Calu3 (cell line): ENCODE results near the gene COL4A5. TPM values are rescaled to one million over a fixed set of nuclear protein-coding genes. Genes with fewer than 3 reads are reported as not detected.

Source experiments
- BruUV-seq: library from RNA; stranded (reverse); fragments of 400-500 nt; replicated peaks from 2 replicates; lab custom pipeline; 2021; lab: Mats Ljungman, UMichigan
- CTCF ChIA-PET: fragments of 300-600 bp; sonication (Branson Sonifier 250); formaldehyde crosslinking; loops from one replicate; lab custom pipeline; 2022; ENCODE audit warnings: antibody characterized with exemption; lab: Charles Lee
- DNase-seq: peaks from one replicate; pipeline ENCODE4 v3.0.0; 2022
- H3K27ac Mint-ChIP-seq: one replicate; pipeline ENCODE4 v1.8.0; 2022; ENCODE audit warnings: mixed read lengths; ENCODE audit not compliant: unreplicated experiment
- H3K27me3 Mint-ChIP-seq: one replicate; pipeline ENCODE4 v1.8.0; 2022; ENCODE audit warnings: mixed read lengths; ENCODE audit not compliant: unreplicated experiment
- H3K36me3 Mint-ChIP-seq: one replicate; pipeline ENCODE4 v1.8.0; 2022; ENCODE audit warnings: mild to moderate bottlenecking, moderate library complexity, mixed read lengths; ENCODE audit not compliant: insufficient read depth, unreplicated experiment
- H3K4me1 Mint-ChIP-seq: one replicate; pipeline ENCODE4 v1.8.0; 2022; ENCODE audit warnings: mild to moderate bottlenecking, low read depth, mixed read lengths; ENCODE audit not compliant: unreplicated experiment
- H3K4me3 Mint-ChIP-seq: one replicate; pipeline ENCODE4 v1.8.0; 2022; ENCODE audit warnings: mild to moderate bottlenecking, low read depth, moderate library complexity, mixed read lengths; ENCODE audit not compliant: unreplicated experiment
- H3K9me3 Mint-ChIP-seq: one replicate; pipeline ENCODE4 v1.8.0; 2022; ENCODE audit warnings: low read depth, mixed read lengths; ENCODE audit not compliant: unreplicated experiment
- CTCF ChIP-seq: fragments of 200-600 bp; IDR thresholded peaks from one replicate; pipeline ENCODE4 v1.8.0; 2022; ENCODE audit warnings: antibody characterized with exemption; ENCODE audit not compliant: unreplicated experiment
- intact Hi-C: fragments of 100-400 bp; cut with micrococcal nuclease; formaldehyde crosslinking; loops from one replicate; pipeline ENCODE4 v1.10.0; 2022; ENCODE audit not compliant: unreplicated experiment
- total RNA-seq: library from RNA; stranded (reverse); gene quantifications from 2 replicates; pipeline ENCODE4 v1.2.3, GENCODE V29; 2022

Gene COL4A5
- total RNA-seq, 1 experiment from 2014 or later, result 19.8 TPM

GRCh38 chrX:108736509-108737479, 297.2 kb downstream of the COL4A5 start, which contains the start of gene IRS4:
TSS of gene IRS4 (minus strand) at chrX:108736563.
- DNase-seq, result peak; percentile 19
- Mint-ChIP-seq H3K4me3 (peak within 1 kb of the TSS; percentile 69), H3K27ac (no peak within 1 kb of the TSS), H3K36me3 (no peaks in the 10 kb centered on the region), H3K27me3 (peaks cover 71% of the 10 kb centered on the region), H3K4me1 (no peaks in the 10 kb centered on the region), H3K9me3 (no peaks in the 10 kb centered on the region)
- BruUV-seq, result no TSS peak
- CTCF ChIA-PET, result no interaction called here
- intact Hi-C loops, result no loop called here
- TF ChIP-seq CTCF, result no peak

GRCh38 chrX:108737754-108738153, 298.1 kb downstream of the COL4A5 start:
- no peak for TF ChIP-seq CTCF
- Mint-ChIP-seq H3K27me3 (peaks cover 71% of the 10 kb centered on the region), H3K9me3 (no peaks in the 10 kb centered on the region), H3K4me1 (no peaks in the 10 kb centered on the region), H3K36me3 (no peaks in the 10 kb centered on the region), H3K4me3 (no peak overlapping the region), H3K27ac (no peak overlapping the region)
- no peak for DNase-seq
- intact Hi-C loops, result no loop called here
- CTCF ChIA-PET, result no interaction called here
- no TSS peak for BruUV-seq

- Mint-ChIP-seq H3K27me3 (peaks cover 56% of the 10 kb centered on the region), H3K4me3 (no peak overlapping the region), H3K4me1 (no peaks in the 10 kb centered on the region), H3K36me3 (no peaks in the 10 kb centered on the region), H3K9me3 (no peaks in the 10 kb centered on the region), H3K27ac (no peak overlapping the region)
- no TSS peak for BruUV-seq
- intact Hi-C loops, result no loop called here
- no peak for TF ChIP-seq CTCF
- DNase-seq, result no peak
- CTCF ChIA-PET, result no interaction called here
These were observed 300.7 kb downstream of the COL4A5 start for GRCh38 chrX:108740299-108740774.

Other genes starting within 250 kb of the COL4A5 start
- 0.15 and 0.31 TPM in 2 replicates for gene COL4A6, start 1.4 kb upstream of the COL4A5 start, total RNA-seq